D721Med (cell line): Measurements from ENCODE around the gene SLC12A7.

Source experiments
- DNase-seq: peaks from one replicate; pipeline ENCODE4 v3.0.0; 2011; ENCODE audit warnings: low spot score; ENCODE audit not compliant: insufficient read length
- FAIRE-seq: peaks from 2 replicates; lab custom pipeline; 2011; peaks lifted over from hg19 to GRCh38; lab: Jason Lieb, UNC
- CTCF ChIP-seq: IDR thresholded peaks from 2 replicates; pipeline ENCODE4 v1.5.1; 2012; ENCODE audit warnings: mild to moderate bottlenecking, control low read depth; ENCODE audit not compliant: insufficient read depth; ENCODE audit errors: missing control alignments

SLC12A7 gene

DNA sequence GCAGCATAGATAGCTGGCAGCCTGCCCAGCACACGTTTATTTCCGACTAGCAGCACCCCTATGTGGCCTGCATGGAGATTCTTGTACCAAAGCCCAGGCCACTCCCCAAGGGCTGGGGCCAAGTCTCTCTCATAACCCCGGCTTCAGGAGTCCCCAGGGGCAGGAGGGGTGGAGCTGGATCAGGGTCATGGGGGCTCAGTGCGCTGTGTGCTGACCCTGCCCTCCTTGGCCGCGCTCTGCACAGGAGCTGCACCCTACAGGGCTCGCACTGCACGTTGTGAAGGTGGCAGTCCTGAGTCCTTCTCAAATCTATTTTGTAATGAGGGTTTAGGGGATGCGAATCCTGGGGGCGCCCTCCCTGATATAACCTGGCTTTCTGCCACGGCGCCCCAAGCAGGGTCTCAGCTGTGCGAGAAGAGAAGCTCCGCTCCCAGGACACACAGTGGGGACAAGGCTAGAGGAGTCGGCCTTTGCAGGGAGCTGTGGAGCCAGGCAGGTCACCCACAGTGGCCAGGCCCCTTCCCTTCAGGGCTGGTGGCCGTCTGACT, 74.7 kb downstream of the SLC12A7 start:
- DNase-seq (peak; percentile 9), FAIRE-seq (no peak)
- TF ChIP-seq CTCF = no peak

- FAIRE-seq = no peak
- DNase-seq = peak; percentile 14
- no peak for TF ChIP-seq CTCF
Measured at GRCh38 chr5:1036504-1037122, 75.2 kb downstream of the SLC12A7 start.

DNA sequence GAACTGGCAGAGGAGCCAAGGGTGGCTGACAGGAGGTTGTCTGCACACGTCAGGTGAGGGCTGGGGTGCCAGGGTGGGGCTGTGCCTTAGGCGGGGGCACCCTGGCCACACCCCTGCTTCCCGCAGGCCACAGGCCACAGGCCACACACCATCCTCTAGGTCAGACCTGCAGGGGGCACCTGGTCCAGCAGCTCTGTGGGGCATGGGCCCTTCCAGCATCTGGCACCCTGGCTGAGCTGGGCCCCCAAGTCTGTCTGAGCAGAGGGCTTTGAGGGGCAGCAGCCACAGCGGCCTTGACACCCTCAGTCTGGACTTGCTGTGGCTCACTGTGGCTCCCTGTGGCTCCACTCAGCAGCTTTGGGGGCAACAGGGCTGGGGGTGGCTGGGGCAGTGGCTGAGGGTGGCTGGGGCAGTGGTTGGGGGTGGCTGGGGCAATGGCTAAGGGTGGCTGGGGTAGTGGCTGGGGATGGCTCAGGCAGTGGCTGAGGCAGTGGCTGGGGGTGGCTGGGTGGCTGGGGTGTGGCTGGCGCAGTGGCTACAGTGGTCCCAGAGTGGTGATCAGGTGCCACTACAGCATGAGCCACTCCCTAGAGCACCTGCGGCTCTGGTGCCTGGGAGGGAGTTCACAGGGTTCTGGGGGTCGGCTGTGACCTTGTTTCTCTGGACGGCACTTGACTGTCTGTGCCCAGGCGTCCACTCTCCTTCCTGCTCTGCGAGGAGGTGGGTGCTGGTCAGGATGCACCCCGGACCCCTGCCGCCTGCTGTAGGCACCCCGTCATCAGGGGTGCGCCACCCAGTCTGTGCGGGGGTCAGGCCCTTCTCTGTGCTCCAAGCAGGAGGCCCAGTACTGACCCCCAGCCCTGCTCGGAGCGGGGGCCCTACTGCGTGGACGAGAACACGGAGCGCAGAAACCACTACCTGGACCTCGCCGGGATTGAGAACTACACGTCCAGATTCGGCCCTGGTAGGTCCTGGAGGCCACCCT, 76.2 kb downstream of the SLC12A7 start:
- no peak for FAIRE-seq
- peak; percentile 12 for DNase-seq
- TF ChIP-seq CTCF = no peak

DNA sequence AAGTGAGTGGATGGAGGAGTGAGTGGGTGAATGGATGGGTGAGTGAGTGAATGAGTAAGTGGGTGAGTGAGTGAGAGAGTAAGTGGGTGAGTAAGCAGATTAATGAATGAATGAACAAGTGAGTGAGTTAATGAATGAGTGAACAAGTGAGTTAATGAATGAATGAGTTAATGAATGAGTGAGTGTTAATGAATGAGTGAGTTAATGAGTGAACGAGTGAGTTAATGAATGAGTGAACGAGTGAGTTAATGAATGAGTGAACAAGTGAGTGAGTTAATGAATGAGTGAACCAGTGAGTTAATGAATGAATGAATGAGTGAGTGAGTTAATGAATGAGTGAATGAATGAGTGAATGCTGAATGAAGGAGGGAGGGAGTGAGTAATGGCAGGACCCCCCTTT, 76.9 kb downstream of the SLC12A7 start:
- no peak for TF ChIP-seq CTCF
- FAIRE-seq (no peak), DNase-seq (no peak)

GRCh38 chr5:1034421-1034905, 77.4 kb downstream of the SLC12A7 start:
- TF ChIP-seq CTCF = no peak
- peak; percentile 8 for DNase-seq
- FAIRE-seq = no peak

DNA sequence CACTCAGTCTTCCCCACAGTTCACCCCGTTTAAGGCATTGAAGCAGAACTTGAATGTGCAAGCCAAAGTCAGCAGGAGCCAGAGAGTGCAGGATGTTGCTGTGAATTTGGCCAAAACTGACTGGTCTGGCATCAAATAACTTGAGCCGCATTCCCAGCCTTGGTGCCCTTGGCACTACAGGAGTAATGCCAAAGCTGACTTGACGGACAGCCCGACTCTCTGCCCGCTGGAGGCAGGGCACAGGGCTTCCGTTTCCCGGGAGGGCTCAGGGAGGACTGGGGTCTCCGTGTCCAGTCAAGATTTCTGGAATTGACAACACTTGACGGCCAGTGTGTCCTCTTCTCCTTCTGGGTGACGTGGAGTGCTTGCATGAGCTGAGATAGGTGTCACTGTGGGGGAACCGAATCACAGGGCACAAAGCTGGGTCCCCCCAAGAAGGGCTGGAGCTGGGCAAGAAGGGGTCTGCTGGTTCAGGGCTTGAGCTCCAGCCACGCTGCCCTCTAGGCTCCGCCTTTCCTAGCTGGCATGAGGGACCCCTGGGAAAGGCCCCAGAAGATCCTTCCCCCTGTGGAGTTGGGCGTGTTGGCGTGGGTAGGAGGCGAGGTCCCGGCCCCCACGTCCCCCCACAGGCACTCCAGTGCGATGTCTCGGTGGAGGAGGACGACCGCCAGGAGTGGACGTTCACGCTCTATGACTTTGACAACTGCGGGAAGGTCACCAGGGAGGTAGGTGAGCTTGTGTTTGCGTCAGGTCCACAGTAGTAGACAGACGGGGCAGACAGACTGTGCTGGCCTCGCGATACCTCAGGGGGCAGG, 78.0 kb downstream of the SLC12A7 start:
- DNase-seq (peak; percentile 12), FAIRE-seq (no peak)
- TF ChIP-seq CTCF = no peak
